ENCODE measurements around the gene SPATS2L. TPM values are rescaled to one million over a fixed set of nuclear protein-coding genes. Genes with fewer than 3 reads are reported as not detected.

Gene SPATS2L
- total and polyA plus RNA-seq, 2 experiments from 2014 or later = 118 to 154 TPM

GRCh38 chr2:200411831-200412230, 105.3 kb downstream of the SPATS2L start (continued):
- no peak for TF ChIP-seq ZNF462 (CRISPR knock-in tag; IDR thresholded peaks at IDR 0.05)
- TF ChIP-seq EZH2phosphoT487 (IDR thresholded peaks at IDR 0.05; ENCODE audit: unreplicated experiment) = no peak
- TF ChIP-seq CTCF (conservative IDR thresholded peaks at IDR 0.05; ENCODE audit: low read depth in 2 of 2) = no peak
- no peak for TF ChIP-seq POLR2AphosphoS5 (IDR thresholded peaks at IDR 0.05; ENCODE audit: low read depth)

DNA sequence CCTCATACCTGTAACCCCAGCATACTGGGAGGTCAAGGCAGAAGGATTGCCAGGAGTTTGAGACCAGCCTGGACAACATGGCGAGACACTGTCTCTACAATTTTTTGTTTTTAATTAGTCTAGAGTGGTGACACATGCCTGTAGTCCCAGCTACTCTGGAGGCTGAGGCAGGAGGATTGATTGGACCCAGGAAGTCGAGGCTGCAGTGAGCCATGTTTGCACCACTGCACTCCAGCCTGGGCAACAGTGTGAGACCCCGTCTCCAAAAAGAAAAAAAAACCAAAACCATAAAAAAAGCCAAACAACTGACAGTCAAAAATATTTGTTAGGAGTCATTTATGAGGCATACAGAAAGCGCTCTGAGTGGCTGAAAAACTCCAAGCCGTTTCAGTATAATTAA, 107.9 kb downstream of the SPATS2L start:
- ATAC-seq (no peak), DNase-seq (ENCODE audit: low spot score) (no peak)
- Histone ChIP-seq H3K4me2 (no peak overlapping the region), H3K27me3 (ENCODE audit: insufficient read depth) (no peaks in the 10 kb centered on the region), H4K20me1 (replicated peaks; ENCODE audit: insufficient read depth) (0 out of 2 replicates have a peak, but pooled peaks cover 6% of the 10 kb centered on the region), H3K4me1 (ENCODE audit: insufficient read depth) (peaks cover 15% of the 10 kb centered on the region), H3K4me3 (no peak overlapping the region), H3K36me3 (ENCODE audit: insufficient read depth) (peaks cover 7% of the 10 kb centered on the region; the same call in 1 of the 2 replicates), H3K27ac (ENCODE audit: low read depth) (no peak overlapping the region), H3K9me2 (ENCODE audit: insufficient read depth) (no peaks in the 10 kb centered on the region), H2AFZ (no peak overlapping the region), H3F3A (replicated peaks; ENCODE audit: low read depth) (no peaks in the 10 kb centered on the region; the same call in 1 of the 2 replicates), H3K79me2 (replicated peaks; ENCODE audit: insufficient read depth) (peaks cover 8% of the 10 kb centered on the region)
- Mint-ChIP-seq H3K4me3 (no peak overlapping the region), H3K36me3 (ENCODE audit: low read depth) (peaks cover 52% of the 10 kb centered on the region), H3K9me3 (no peaks in the 10 kb centered on the region), H3K27ac (peak overlapping the region; percentile 14; the same call in 1 of the 2 replicates), H3K4me1 (peaks cover 43% of the 10 kb centered on the region), H3K27me3 (ENCODE audit: insufficient read depth, low read depth, poor library complexity) (peaks cover 7% of the 10 kb centered on the region)
- TF ChIP-seq CTCF (conservative IDR thresholded peaks at IDR 0.05; ENCODE audit: low read depth in 2 of 2) (no peak), ZNF114 (CRISPR knock-in tag; IDR thresholded peaks at IDR 0.05) (no peak)

All from GM23338 (cell line).